HEK293T (cell line): ENCODE data around the gene TMEM171.

Experiments used
- ARNT ChIP-seq: fragments of 450-650 bp; IDR thresholded peaks from 2 replicates; pipeline ENCODE4 v1.6.1; 2017; ENCODE audit warnings: mild to moderate bottlenecking
- BHLHE40 ChIP-seq: fragments of 450-650 bp; IDR thresholded peaks from 2 replicates; pipeline ENCODE4 v1.6.1; 2016; ENCODE audit warnings: mild to moderate bottlenecking, moderate library complexity, borderline replicate concordance
- CTBP1 ChIP-seq: fragments of 450-650 bp; IDR thresholded peaks from 2 replicates; pipeline ENCODE4 v1.6.1; 2016; ENCODE audit warnings: borderline replicate concordance
- ELF4 ChIP-seq: fragments of 450-650 bp; IDR thresholded peaks from 2 replicates; pipeline ENCODE4 v1.6.1; 2017; ENCODE audit warnings: antibody characterized with exemption
- FOXK2 ChIP-seq: fragments of 450-650 bp; IDR thresholded peaks from 2 replicates; pipeline ENCODE4 v1.6.1; 2016; ENCODE audit warnings: mild to moderate bottlenecking
- FOXM1 ChIP-seq: fragments of 450-650 bp; IDR thresholded peaks from 2 replicates; pipeline ENCODE4 v1.6.1; 2017; ENCODE audit warnings: mild to moderate bottlenecking, borderline replicate concordance
- HDGF ChIP-seq: fragments of 450-650 bp; IDR thresholded peaks from 2 replicates; pipeline ENCODE4 v1.6.1; 2017; ENCODE audit warnings: antibody characterized with exemption, borderline replicate concordance
- NFRKB ChIP-seq: fragments of 450-650 bp; IDR thresholded peaks from 2 replicates; pipeline ENCODE4 v1.6.1; 2016; ENCODE audit warnings: mild to moderate bottlenecking, moderate library complexity
- SP1 ChIP-seq: fragments of 450-650 bp; IDR thresholded peaks from 2 replicates; pipeline ENCODE4 v1.6.1; 2017
- SUZ12 ChIP-seq: fragments of 450-650 bp; IDR thresholded peaks from 2 replicates; pipeline ENCODE4 v1.6.1; 2016; ENCODE audit warnings: mild to moderate bottlenecking
- ZNF384 ChIP-seq: fragments of 450-650 bp; IDR thresholded peaks from 2 replicates; pipeline ENCODE4 v1.6.1; 2016
- TF ChIP-seq, protein P1 (sequence below): fragments of 450-650 bp; IDR thresholded peaks from 2 replicates; pipeline ENCODE4 v1.6.1; 2016

DNA sequence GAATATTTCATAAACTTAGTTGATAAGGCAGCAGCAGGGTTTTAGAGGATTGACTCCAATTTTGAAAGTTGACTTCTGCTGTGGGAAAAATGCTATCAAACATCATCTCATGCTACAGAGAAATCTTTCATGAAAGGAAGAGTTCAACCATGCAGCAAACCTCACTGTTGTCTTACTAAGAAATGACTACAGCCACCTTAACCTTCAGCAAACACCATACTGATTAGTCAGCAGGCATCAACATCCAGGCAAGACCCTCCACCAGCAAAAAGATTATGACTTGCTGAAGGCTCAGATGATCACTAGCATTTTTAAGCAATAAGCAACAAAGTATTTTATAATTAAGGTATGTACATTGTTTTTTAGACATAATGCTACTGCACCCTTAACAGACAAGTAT, 60.2 kb downstream of the TMEM171 start:
- TF ChIP-seq FOXM1 (no peak), SUZ12 (no peak), SP1 (no peak), NFRKB (no peak), ZNF384 (no peak), BHLHE40 (no peak), ELF4 (no peak), ARNT (no peak), FOXK2 (no peak), HDGF (no peak), CTBP1 (no peak)
- TF ChIP-seq, protein P1, sequence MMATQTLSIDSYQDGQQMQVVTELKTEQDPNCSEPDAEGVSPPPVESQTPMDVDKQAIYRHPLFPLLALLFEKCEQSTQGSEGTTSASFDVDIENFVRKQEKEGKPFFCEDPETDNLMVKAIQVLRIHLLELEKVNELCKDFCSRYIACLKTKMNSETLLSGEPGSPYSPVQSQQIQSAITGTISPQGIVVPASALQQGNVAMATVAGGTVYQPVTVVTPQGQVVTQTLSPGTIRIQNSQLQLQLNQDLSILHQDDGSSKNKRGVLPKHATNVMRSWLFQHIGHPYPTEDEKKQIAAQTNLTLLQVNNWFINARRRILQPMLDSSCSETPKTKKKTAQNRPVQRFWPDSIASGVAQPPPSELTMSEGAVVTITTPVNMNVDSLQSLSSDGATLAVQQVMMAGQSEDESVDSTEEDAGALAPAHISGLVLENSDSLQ = no peak
